ENCODE results near the gene C16orf54. TPM values are rescaled to one million over a fixed set of nuclear protein-coding genes. Genes with fewer than 3 reads are reported as not detected.
"Not testable (repeated sequence)": the region's sequence is repeated elsewhere in the genome, so short reads cannot be mapped to it uniquely, and the experiment has no call there.

The C16orf54 gene
- total RNA-seq, 1 experiment from 2014 or later = not detected

- no peak overlapping the region for H3T11ph ChIP-seq (ENCODE audit: low read length)
- no peaks in the 10 kb centered on the region for H3K4me1 ChIP-seq (ENCODE audit: insufficient read depth, low read length)
- WGBS (ENCODE audit: extremely low coverage, insufficient read length, low lambda C conversion rate) = no CpG with 5 or more reads among the region's 7 CpGs
- H3K27me3 ChIP-seq (ENCODE audit: insufficient read depth, low read length) = no peaks in the 10 kb centered on the region
- no peak for TF ChIP-seq CTCF (conservative IDR thresholded peaks at IDR 0.05)
- no peak overlapping the region for H2BK5ac ChIP-seq (ENCODE audit: insufficient read length, low read length)
- Mint-ChIP-seq H3K27me3 (ENCODE audit: low read depth) (no peaks in the 10 kb centered on the region), H3K27ac (no peak overlapping the region; a peak in 1 of 7 replicates), H3K4me1 (peaks cover 0 to 16% of the 10 kb centered on the region in 2 experiments; a peak in 3 of 4 replicates), H3K9me3 (peaks cover 4 to 8% of the 10 kb centered on the region in 2 experiments; a peak in 4 of 5 replicates), H3K36me3 (ENCODE audit: insufficient read depth in 1 of 3, low read depth in 3 of 3) (peaks cover 17 to 43% (median 40%) of the 10 kb centered on the region in 3 experiments), H3K4me3 (no peak overlapping the region)
- no peak overlapping the region for H3K9ac ChIP-seq (ENCODE audit: extremely low read depth, insufficient read length, low read length)
- H4K91ac ChIP-seq (ENCODE audit: insufficient read length, low read depth, low read length) = no peak overlapping the region
- H2AFZ ChIP-seq (ENCODE audit: low read length) = no peak overlapping the region
- no peak overlapping the region for H3K18ac ChIP-seq (ENCODE audit: insufficient read length, low read depth, low read length)
- DNase-seq = no peak
- no peak overlapping the region for H4K8ac ChIP-seq (replicated peaks; ENCODE audit: insufficient read length, low read depth, low read length)
- no peak overlapping the region for H2BK12ac ChIP-seq (ENCODE audit: insufficient read length, low read depth, low read length)
- no peak overlapping the region for H3K4ac ChIP-seq (ENCODE audit: low read depth, low read length)
- H3K79me1 ChIP-seq (ENCODE audit: insufficient read depth, low read depth, low read length, poor library complexity, severe bottlenecking) = no peaks in the 10 kb centered on the region
- no peak overlapping the region for H2AK5ac ChIP-seq (ENCODE audit: insufficient read length, low read length)
- no peak overlapping the region for H2BK15ac ChIP-seq (ENCODE audit: low read depth, low read length)
- H3K23ac ChIP-seq (ENCODE audit: insufficient read length, low read depth, low read length) = no peak overlapping the region
- H3K4me2 ChIP-seq (ENCODE audit: insufficient read depth, insufficient read length, low read length) = no peak overlapping the region
- no peak overlapping the region for H4K5ac ChIP-seq (ENCODE audit: insufficient read length, low read depth, low read length)
- no peaks in the 10 kb centered on the region for H3K9me3 ChIP-seq (ENCODE audit: control insufficient read depth, low read depth, low read length)
- H3K23me2 ChIP-seq (ENCODE audit: insufficient read length, low read depth, low read length, poor library complexity, severe bottlenecking) = no peaks in the 10 kb centered on the region
- H2BK120ac ChIP-seq (ENCODE audit: low read depth, low read length, poor library complexity, severe bottlenecking) = no peak overlapping the region
- no peaks in the 10 kb centered on the region for H3K79me2 ChIP-seq (ENCODE audit: insufficient read depth, low read length)
- no peak overlapping the region for H2BK20ac ChIP-seq (ENCODE audit: low read depth, low read length, poor library complexity, severe bottlenecking)
- no peaks in the 10 kb centered on the region for H4K20me1 ChIP-seq (ENCODE audit: control insufficient read depth, insufficient read depth, insufficient read length)
- H3K14ac ChIP-seq (ENCODE audit: insufficient read depth, low read length) = no peak overlapping the region
- no peak overlapping the region for H3K56ac ChIP-seq (ENCODE audit: insufficient read length, low read depth, low read length)
- H3K27ac ChIP-seq (ENCODE audit: insufficient read length, low read depth, low read length) = no peak overlapping the region
Observed at GRCh38 chr16:29742683-29743275, 3.0 kb downstream of the C16orf54 start.

GRCh38 chr16:29740630-29741015 lies 5.2 kb downstream of the C16orf54 start:
- H4K8ac ChIP-seq (replicated peaks; ENCODE audit: insufficient read length, low read depth, low read length); H3K4me2 ChIP-seq (ENCODE audit: insufficient read depth, insufficient read length, low read length); H2BK20ac ChIP-seq (ENCODE audit: low read depth, low read length, poor library complexity, severe bottlenecking); H2AK5ac ChIP-seq (ENCODE audit: insufficient read length, low read length); H3K9me3 Mint-ChIP-seq; H4K91ac ChIP-seq (ENCODE audit: insufficient read length, low read depth, low read length); H3K9me3 ChIP-seq (ENCODE audit: control insufficient read depth, low read depth, low read length); H3K23ac ChIP-seq (ENCODE audit: insufficient read length, low read depth, low read length); H2AFZ ChIP-seq (ENCODE audit: low read length); DNase-seq; H4K20me1 ChIP-seq (ENCODE audit: control insufficient read depth, insufficient read depth, insufficient read length); H3K79me1 ChIP-seq (ENCODE audit: insufficient read depth, low read depth, low read length, poor library complexity, severe bottlenecking); H3K18ac ChIP-seq (ENCODE audit: insufficient read length, low read depth, low read length); H2BK15ac ChIP-seq (ENCODE audit: low read depth, low read length); H3K23me2 ChIP-seq (ENCODE audit: insufficient read length, low read depth, low read length, poor library complexity, severe bottlenecking); H2BK12ac ChIP-seq (ENCODE audit: insufficient read length, low read depth, low read length); H3K4ac ChIP-seq (ENCODE audit: low read depth, low read length); H3K27me3 Mint-ChIP-seq (ENCODE audit: low read depth); H2BK120ac ChIP-seq (ENCODE audit: low read depth, low read length, poor library complexity, severe bottlenecking); H3K27me3 ChIP-seq (ENCODE audit: insufficient read depth, low read length); H3K79me2 ChIP-seq (ENCODE audit: insufficient read depth, low read length); H3K27ac ChIP-seq (ENCODE audit: insufficient read length, low read depth, low read length); H3K4me3 Mint-ChIP-seq; H3K9ac ChIP-seq (ENCODE audit: extremely low read depth, insufficient read length, low read length); H4K5ac ChIP-seq (ENCODE audit: insufficient read length, low read depth, low read length); H3K56ac ChIP-seq (ENCODE audit: insufficient read length, low read depth, low read length); H3T11ph ChIP-seq (ENCODE audit: low read length); H3K14ac ChIP-seq (ENCODE audit: insufficient read depth, low read length); H2BK5ac ChIP-seq (ENCODE audit: insufficient read length, low read length); H3K4me1 ChIP-seq (ENCODE audit: insufficient read depth, low read length): not testable (repeated sequence)
- WGBS (ENCODE audit: extremely low coverage, insufficient read length, low lambda C conversion rate) = no CpG with 5 or more reads among the region's 11 CpGs
- H3K4me1 Mint-ChIP-seq = peaks cover 3 to 12% of the 10 kb centered on the region in 2 experiments; a peak in 2 of 4 replicates
- H3K36me3 Mint-ChIP-seq (ENCODE audit: insufficient read depth in 1 of 3, low read depth in 3 of 3) = peaks cover 23 to 54% (median 49%) of the 10 kb centered on the region in 3 experiments
- peak overlapping the region in 1 of 3 experiments; percentile 88; a peak in 2 of 7 replicates for H3K27ac Mint-ChIP-seq

All from H9 (cell line).